GM19025 (cell line): ENCODE data around the gene CUBN.

ENCODE experiments used
- ATAC-seq: cut with Tn5 transposase; IDR thresholded peaks from one replicate; pipeline ENCODE4 v1.9.1; 2021; ENCODE audit warnings: mild to moderate bottlenecking, low read depth, moderate library complexity; ENCODE audit not compliant: unreplicated experiment

Gene CUBN

DNA sequence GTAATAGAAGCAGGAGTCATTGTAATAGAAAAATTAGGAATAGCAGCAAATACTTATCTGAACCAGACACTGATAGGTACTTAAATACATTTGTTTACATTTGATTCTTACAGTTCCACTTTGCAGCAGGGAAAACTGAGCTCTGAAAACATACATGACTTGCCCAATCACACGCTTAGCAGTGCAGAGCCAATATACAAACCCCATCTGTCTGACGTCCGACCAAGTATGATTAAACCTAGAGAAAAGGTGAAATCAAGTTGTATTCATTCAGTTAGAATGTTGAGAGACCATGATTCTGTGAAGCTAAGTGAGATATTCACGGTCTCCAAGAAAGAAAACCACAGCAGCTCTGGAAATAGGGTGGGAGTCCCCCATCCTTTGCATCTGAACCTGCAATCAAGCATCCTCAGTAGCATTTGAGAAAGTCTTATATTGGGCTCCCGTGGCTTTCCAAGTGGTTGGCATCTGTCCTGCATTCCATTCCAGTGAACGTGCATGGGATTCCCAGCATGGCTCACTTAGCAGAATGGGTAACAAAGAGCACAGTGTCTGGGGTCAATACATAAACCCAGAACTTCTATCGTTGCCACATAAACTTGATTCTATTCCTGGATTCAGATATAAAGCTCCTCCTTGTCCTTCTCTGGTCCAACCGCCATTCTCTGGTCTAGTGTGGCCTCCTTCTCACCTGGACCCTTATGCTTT lies 163.7 kb downstream of the CUBN start:
- no peak for ATAC-seq

DNA sequence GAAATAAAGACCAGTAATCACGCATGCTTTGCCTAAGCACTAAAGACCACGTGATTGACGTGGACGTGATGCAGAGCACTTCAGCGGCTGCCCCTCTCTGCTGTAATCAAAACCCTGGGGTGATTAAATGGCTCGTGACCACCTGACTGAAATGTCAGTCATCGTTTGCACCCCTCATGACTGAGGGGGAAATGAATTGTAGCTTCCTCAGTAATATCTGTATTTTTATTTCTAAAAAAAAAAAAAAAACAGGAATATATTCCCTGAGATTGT lies 164.3 kb downstream of the CUBN start:
- ATAC-seq, result no peak

DNA sequence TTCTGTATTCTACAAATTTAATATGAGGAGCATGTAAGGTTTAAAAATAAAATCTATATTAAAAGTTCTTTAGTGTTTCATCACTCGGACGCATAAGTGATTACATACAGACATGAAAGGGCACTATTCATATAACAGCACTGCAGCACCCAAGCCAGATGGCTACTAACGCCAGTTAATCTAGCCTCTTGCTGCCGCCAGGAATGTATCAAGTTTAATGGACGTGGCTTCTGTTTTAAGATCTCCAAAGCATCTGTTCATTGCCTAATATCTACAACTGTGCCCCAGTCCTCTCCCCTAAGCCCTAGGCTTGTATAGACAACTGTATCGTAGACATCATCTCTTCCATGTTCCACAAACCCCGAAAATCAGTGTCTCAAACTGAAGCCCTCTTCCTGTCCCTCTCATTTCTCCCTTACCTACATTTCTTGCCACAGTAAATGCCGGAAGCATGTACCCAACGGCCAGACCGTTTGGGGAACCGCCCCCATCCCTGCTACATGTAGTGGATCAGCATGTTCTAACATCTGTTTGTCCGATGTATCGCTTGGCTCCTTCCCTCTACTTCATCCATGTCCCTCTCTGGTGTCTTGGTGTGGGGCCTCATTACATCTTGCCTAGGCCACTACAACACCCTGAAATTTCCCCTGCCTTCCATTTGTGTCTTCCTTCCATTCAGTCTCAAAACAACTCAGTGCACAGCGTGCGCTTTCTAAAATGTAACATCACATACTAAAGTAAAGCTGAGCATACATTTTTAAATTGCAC lies 164.9 kb downstream of the CUBN start:
- ATAC-seq, result no peak

DNA sequence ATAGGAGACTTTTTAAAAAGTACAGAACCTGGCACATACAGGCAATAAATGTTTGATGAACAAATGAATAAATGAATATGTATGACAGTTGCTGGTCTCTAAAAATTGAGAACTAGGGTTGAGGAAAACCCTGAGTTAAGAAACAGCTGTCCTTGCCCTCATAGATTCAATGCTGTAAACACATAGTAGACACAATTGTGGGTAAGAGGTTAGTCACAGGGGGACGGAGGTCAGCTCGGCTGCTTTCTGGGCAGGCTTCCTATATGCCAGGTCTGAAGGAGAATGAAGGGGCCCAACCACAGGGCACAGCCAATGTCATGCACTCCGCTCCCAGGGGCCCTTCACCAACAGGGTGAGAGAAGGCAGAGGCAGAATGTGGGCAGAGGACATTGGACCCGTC lies 169.1 kb downstream of the CUBN start:
- ATAC-seq, result no peak

DNA sequence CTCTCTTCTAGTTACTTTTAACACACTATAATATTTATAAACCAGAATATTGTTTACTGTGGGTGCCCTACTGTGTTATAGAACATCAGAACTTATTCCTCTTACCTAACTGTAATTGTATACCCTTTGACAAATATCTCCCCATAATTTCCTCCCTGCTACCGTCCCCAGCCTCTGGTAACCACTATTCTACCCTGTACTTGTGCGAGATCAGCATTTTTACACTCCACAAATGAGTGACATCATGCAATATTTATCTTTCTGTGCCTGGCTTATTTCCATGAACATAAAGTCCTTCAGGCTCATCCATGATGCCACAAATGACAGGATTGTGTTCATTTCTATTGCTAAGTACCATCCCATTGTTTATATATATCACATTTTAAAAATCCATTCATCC lies 172.6 kb downstream of the CUBN start:
- ATAC-seq, result no peak

DNA sequence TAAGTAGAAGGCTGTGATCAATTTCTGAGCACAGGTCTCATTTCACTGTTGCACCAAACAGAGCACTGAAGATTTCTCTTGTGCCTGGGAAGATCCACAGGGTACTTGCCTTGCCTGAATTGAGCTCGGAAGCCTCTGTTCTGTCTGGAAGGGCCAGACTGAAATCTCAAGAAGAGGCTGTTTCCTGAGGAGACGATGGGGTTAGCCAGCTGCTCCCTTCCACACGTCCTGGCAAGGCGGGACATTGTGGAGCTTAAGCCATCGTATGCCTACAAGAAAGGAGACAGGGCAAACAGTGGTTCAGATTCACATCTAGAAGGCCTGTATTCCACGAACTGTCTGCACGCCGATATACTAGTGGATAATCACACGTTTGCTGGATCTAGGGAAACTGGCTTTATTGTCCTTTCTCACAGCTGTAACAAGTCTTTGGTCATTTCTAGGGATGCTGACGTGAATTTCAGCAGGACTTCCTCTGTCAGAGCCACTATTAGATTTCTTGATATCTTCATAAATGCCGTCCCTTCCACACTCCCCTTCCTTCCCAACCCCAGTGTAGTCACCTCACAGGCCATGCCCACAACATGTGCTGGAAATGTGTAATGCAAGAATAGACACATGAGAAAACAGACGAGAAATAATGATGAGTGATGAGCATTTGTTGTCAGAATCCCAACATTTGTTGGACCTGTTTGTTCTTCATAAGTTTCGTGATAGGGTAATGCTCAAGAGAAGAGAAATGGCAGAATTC lies 175.2 kb downstream of the CUBN start:
- no peak for ATAC-seq

DNA sequence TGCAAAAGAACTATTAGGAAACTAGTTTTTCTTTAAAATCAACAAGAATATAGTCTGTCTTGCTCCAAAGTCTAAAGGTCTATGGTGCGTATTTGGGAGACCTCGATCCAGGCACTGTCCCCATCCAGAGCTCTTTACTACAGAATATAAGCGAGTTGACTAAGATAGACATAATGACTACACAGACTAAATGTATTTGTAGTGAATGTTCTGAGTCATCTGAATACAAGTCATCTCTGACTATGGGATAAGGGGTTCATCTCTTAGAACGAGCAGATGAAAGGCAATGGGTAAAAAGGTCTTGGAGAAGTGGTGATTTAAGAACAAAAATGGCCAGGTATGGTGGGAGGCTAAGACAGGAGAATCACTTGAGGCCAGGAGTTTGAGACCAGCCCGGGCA lies 176.3 kb downstream of the CUBN start:
- no peak for ATAC-seq

DNA sequence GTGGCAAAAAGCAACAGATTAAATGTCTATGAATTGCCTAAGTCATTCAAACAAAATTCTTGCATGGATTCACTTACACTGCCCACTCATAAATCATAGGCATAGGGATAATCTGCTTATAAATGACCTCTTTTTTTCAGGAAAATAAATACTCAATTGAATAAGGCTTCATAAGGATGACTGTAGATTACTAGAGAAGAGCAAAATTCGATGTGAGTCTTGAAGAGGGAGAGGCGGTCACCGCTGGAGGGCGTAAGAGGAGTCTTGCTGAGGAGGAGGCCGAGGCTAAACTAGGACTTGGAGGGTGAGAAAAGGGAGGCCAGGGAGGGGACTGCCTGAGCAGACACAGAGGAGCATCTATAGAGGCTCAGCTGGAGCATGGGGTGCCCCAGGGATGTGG lies 177.0 kb downstream of the CUBN start:
- ATAC-seq, result no peak

DNA sequence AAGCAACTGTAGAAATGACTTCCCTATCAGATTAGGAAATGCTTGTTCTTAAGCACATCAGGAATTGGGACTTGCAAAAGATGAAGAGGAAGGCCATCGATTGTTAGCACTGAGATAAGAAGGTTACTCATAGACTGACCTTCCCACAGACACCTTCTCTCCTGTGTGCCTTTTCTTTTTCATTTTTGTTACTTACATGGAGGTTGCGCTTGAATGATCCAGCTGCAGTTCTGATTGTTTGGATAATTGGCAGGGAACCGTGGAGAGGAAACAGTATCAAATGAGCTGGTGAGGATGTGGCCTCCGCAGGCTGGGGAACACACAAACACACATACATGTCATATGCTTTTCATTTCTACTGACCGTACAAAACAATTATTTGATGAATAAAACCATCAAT lies 177.5 kb downstream of the CUBN start:
- ATAC-seq, result no peak

DNA sequence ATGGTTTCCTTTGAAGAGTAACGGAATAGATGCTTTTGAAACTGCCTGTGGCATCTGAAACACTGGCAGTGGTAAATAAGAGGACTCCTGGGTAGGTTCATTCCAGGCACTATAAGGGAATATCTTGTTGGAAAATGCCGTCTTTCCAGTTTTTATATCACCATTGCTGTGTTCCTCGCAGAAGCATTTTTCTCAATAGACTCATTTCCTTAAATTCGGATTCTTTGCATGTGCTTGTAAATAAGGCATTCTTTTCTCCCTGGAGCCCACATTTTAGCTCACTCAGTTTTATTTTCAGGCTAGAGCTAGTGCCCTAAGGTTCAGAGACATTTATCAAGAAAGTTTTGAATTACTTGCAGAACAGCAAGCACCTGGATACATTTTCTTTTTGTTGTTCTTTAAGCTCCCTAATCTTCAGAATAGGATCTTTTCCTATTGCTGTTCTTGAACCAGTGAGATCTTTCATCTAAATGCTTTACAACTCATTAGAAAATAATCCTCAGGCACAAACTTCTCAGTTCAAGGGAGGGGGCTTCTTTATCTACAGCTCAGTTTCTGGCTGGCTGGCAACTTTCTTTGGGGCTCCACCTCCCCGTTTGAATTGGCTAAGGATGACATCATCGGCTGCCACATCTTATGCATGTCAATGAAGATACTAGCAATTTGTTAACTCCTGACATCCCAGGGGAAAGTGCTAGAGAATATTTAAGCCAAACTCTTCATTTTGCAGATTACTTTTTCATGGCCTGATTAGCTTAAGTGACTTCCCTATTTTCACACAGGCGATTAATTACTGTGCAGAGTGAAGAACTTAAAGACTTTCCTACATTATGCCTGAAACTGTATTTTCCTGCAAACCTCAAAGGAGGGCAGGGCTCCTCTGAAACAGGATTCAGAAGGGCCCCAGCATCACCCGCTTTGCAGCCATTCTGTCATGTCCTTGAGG lies 178.7 kb downstream of the CUBN start:
- ATAC-seq, result no peak

DNA sequence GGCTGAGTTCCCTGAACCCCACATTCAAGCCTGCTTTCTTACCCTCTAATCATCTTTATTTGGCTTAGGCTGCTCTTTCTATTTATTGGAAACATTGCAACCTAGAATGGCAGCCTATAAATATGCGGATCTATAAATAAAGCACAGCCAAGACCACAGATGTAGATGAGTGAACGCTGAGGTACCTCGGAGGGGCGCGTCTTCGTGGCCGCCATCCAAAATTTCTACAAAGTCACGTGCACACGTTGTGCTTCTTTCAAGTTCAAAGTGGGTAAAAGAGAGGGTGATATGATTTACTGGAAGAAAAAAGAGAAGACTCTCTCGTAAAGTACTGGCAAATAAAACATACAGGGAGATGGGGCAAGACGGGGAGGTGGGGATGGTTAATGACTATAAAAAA lies 179.8 kb downstream of the CUBN start:
- ATAC-seq, result no peak

DNA sequence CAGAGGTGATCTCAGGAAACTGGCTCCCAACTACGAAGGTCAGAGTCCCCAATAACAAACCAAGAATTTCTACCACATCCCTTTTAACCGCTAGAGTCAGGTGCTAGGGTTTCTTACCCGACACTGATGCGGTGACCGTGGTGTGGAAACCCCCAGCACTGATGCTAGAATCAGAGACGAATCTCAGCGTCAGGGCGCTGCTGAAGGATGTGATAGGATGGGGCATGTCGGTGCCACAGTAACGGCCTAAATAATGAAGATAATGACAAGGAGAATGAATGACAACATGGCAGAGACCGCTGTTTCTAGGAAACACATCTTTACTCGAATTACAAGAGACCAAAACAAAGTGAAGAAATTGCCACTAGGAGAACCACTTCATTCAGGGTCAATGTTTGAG lies 181.2 kb downstream of the CUBN start:
- ATAC-seq, result no peak

DNA sequence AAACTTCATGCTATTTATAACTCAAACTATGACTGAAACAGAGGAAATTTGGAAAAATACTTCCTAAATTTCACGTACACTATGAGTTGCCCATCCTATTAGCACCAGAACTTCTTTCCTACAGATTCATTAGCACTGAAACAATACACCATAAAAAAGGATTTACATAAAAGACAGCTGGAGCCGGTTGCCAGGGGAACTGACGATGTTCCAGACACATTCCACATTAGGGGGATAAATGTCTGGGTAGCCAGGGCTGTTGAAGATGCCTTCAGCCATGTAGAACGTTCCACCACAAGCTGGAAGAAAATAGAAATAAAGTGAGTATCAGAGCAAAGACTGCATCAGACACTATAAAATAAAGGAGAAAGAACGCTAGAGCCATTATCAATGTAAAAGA lies 182.5 kb downstream of the CUBN start:
- no peak for ATAC-seq

DNA sequence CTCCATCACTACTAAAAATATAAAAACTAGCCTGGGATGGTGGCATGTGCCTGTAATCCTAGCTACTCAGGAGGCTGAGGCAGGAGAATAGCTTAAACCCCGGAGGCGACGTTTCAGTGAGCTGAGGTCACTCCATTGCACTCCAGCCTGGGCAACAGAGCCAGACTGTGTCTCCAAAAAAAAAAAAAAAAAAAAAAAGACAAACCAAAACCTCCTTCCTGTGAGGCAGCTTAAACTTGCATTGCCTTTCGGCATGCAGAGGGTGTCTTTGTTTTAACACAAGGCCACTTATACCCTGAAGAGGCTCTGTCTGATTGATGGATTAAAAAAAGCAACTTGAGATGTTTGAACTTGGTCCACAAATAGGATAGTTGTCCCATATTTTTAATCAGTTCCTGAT lies 184.0 kb downstream of the CUBN start:
- no peak for ATAC-seq

DNA sequence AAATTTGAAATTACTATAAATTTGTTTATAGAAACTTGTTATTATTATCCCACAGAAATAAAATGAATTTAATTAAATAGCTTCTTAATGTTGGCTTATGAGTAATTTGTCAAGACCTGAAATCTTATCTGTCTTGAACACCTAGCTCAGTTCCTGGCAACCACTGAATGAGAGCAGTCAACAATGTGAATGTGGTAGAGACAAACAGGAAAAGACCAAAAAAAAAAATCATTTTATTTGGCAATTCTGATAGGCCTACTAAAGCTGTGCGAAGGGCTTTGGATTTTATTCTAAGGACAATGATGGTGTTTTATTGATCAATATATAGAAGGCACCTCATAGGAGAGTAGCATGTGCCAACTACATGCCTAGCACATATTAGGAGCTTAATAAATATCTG lies 184.6 kb downstream of the CUBN start:
- no peak for ATAC-seq

DNA sequence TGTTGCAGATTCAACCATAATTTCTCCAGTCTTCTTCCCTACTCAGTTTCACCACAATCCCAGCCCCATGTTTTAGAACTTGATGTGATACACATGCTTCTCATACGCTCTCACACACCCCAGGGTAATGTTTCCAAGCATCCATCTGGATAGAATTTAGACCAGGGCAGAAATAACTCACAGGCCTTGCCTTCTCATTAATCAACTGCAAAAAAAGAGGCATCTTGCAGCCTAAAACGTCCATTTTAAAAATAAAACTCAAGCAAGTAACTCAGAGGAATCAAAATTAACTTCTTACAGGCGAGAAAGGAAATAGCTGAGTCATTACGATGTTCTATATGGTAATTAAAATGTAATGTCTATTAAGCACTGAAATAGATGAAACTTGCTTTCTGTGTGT lies 185.2 kb downstream of the CUBN start:
- ATAC-seq, result no peak

DNA sequence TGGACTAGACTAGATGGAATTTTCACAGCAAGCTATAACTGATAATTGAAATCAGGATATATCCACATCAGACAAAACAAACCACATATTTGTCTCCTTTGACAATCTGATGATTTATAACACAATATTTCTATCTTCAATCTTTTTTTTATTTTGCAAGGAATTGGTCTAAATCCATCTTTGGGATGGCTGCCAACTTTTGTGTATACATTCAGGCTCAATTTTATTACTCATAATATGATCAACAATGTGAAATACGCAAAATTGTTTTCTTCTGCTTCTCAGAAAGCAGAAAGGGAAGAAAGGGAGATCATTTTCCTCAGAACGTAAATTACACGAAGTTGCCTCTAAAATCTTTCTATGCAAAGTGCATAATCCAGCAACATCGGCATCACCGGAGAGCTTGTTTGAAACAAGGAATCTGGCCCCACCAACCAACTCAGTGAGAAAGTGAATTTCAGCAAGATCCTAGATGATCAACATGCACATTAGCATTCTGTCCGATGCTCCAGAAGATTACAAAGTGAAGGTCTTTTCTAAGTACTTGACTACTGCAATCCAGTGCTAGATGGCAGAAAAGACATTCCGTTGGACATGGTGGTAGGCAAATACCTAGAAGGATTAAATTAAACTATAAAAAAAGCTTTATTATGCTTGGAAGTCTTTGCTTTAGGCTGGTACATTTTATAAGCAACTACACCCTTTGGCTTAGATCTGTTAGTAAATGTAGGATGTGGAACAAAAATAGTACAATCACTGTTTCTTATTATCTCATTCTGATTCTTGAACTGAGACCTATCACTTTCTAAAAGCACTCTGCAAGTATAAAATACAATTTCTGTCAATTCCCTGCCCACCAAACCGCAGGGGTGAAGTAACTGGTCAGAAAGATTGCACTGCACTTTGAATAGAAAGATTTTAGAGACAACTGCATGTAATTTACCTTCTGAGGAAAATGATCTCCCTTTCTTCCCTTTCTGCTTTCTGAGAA lies 186.0 kb downstream of the CUBN start:
- no peak for ATAC-seq

DNA sequence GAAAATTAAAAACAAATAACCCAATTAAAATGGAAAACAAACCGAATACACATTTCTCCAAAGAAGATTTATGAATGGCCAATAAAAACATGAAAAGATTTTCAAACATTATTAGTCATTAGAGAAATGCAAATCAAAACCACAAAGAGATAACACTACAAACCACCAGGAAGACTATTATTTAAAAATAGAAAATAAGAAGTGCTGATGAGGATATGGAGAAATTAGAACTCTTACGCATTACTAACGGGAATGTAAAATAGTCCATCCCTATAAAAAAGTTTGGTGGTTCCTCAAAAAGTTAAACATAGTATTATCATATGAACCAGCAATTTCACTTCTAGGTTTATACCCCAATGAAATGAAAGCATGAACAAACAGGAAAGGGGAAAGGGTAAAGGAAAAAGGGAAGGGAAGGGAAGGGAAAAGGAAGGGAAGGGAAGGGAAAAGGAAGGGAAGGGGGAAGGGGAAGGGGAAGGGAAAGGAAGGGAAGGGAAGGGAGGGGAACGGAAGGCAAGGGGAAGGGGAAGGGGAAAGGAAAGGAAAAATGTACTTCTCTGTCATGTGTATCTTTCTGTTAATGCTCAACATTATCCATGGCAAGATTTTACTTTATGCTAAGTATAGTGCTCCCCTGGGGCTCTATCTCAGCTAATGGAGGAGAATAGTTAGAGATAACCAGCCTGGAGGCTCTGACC lies 187.1 kb downstream of the CUBN start:
- ATAC-seq, result no peak

DNA sequence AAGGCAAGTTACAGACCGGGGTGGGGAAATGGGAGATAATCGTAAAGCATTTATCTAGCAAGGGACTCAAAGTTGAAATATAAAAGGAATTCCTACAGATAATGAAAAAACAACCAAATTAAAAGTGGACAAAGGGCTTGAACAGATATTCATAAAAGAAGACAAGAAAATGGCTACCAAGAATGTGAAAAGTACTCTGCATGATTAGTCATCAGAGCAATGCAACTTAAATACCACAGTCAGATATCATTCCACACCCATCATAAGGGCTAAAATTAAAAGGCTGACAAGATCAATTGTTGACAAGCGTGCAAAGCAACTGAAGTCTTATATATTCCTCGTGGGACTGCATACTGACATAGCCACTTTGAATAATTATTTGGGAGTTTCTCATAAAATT lies 187.7 kb downstream of the CUBN start:
- ATAC-seq, result no peak
